ENCODE results near the gene STAT5B.

DNA sequence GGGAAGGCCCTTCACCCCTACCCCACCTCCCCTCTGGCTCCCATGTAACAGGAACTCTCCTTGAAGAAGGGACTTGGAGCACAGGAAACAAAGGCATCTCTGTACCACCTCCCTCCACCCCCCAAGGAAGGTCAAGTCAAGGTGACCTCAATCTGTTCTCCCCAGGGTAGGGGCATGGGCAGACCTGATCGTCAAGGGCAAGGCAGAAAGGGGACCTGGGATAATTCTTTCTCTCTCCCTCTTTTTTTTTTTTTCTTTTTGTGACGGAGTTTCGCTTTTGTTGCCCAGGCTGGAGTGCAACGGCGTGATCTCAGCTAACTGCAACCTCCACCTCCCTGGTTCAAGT, 7.8 kb upstream of the STAT5B start:
- TF ChIP-seq POLR2A (IDR thresholded peaks at IDR 0.05): no peak
- no peak for TF ChIP-seq CTCF (IDR thresholded peaks at IDR 0.05)
- TF ChIP-seq POLR2AphosphoS5 (IDR thresholded peaks at IDR 0.05): no peak
